OCI-LY7 (cell line): ENCODE data around the gene CAPN13. TPM values are rescaled to one million over a fixed set of nuclear protein-coding genes. Genes with fewer than 3 reads are reported as not detected.

Experiments used
- BruUV-seq: library from RNA; stranded (reverse); fragments of 400-500 nt; replicated peaks from 2 replicates; lab custom pipeline; 2021; lab: Mats Ljungman, UMichigan
- CTCF ChIA-PET: fragments of 300-600 bp; sonication (Branson Sonifier 250); formaldehyde crosslinking; loops from one replicate; lab custom pipeline; 2022; ENCODE audit warnings: antibody characterized with exemption; ENCODE audit not compliant: unreplicated experiment; lab: Charles Lee
- POLR2A ChIA-PET: fragments of 300-600 bp; sonication (Branson Sonifier 250); formaldehyde crosslinking; loops from one replicate; lab custom pipeline; 2022; ENCODE audit warnings: antibody characterized with exemption; lab: Charles Lee
- DNase-seq: peaks from one replicate; pipeline ENCODE4 v3.0.0-alpha.2; 2015; ENCODE audit warnings: low spot score
- H2AFZ ChIP-seq: fragments of 200-600 bp; sonication (generic), shearing (Covaris generic); 2 replicates; pipeline ENCODE4 v1.6.1; 2014; ENCODE audit warnings: mild to moderate bottlenecking, antibody characterized with exemption, low read length, moderate library complexity
- H3K27ac ChIP-seq: fragments of 200-600 bp; sonication (generic); 2 replicates; pipeline ENCODE4 v1.5.1; 2014; ENCODE audit warnings: mixed run types, low read depth, mild to moderate bottlenecking, moderate library complexity, low read length, inconsistent platforms; ENCODE audit not compliant: poor library complexity, severe bottlenecking
- H3K36me3 ChIP-seq: fragments of 200-600 bp; sonication (generic); 2 replicates; pipeline ENCODE4 v1.6.1; 2014; ENCODE audit warnings: mild to moderate bottlenecking, antibody characterized with exemption, low read length, moderate library complexity, mixed read lengths; ENCODE audit not compliant: insufficient read depth
- H3K4me1 ChIP-seq: fragments of 200-600 bp; sonication (generic); 2 replicates; pipeline ENCODE4 v1.5.1; 2014; ENCODE audit warnings: mild to moderate bottlenecking, low read length; ENCODE audit not compliant: insufficient read depth, poor library complexity, severe bottlenecking
- H3K4me2 ChIP-seq: fragments of 200-600 bp; sonication (generic); 2 replicates; pipeline ENCODE4 v1.6.1; 2014; ENCODE audit warnings: mild to moderate bottlenecking, low read length
- H3K4me3 ChIP-seq: fragments of 200-600 bp; sonication (generic); 2 replicates; pipeline ENCODE4 v1.5.1; 2014; ENCODE audit warnings: mild to moderate bottlenecking, low read depth, low read length; ENCODE audit not compliant: poor library complexity, severe bottlenecking
- H3K79me2 ChIP-seq: fragments of 200-600 bp; sonication (generic); 2 replicates; pipeline ENCODE4 v1.6.1; 2016; ENCODE audit warnings: low read depth, mild to moderate bottlenecking, low read length, moderate library complexity, mixed read lengths; ENCODE audit not compliant: insufficient read depth
- H3K9me2 ChIP-seq: fragments of 200-600 bp; sonication (generic); 2 replicates; pipeline ENCODE4 v1.6.1; 2016; ENCODE audit warnings: mild to moderate bottlenecking, low read length, mixed read lengths; ENCODE audit not compliant: insufficient read depth
- H3K9me3 ChIP-seq: fragments of 200-600 bp; sonication (generic); 2 replicates; pipeline ENCODE4 v1.6.1; 2014; ENCODE audit warnings: mild to moderate bottlenecking, mixed run types, low read length, mixed read lengths
- H4K20me1 ChIP-seq: fragments of 200-600 bp; sonication (generic); 2 replicates; pipeline ENCODE4 v1.6.1; 2014; ENCODE audit warnings: mild to moderate bottlenecking, antibody characterized with exemption, low read length, moderate library complexity, mixed read lengths; ENCODE audit not compliant: insufficient read depth
- CTCF ChIP-seq: fragments of 200-600 bp; sonication (generic); conservative IDR thresholded peaks from 2 replicates; pipeline ENCODE4 v1.5.1; 2014; ENCODE audit warnings: mild to moderate bottlenecking, antibody characterized with exemption, low read length, moderate library complexity, mixed read lengths
- EZH2phosphoT487 ChIP-seq: fragments of 200-600 bp; sonication (generic); IDR thresholded peaks from 2 replicates; pipeline ENCODE4 v1.6.1; 2018; ENCODE audit warnings: low read depth, borderline replicate concordance, mild to moderate bottlenecking, mixed run types, antibody characterized with exemption, low read length, moderate library complexity, mixed read lengths
- intact Hi-C: fragments of 100-400 bp; cut with micrococcal nuclease; formaldehyde crosslinking; loops from one replicate; pipeline ENCODE4 v1.10.0; 2022; ENCODE audit not compliant: unreplicated experiment
- total RNA-seq, 2 experiments: library from RNA; depleted of rRNA in 1 of 2; stranded (reverse); fragments of >200 nt in 1 of 2; shearing (Covaris generic) in 1 of 2; gene quantifications; 2 replicates each; pipeline ENCODE4 v1.2.3, GENCODE V29; 2014 to 2022

The CAPN13 gene
- total RNA-seq, 2 experiments from 2014 or later, result 0.13 TPM; not detected in 1

GRCh38 chr2:30705711-30706533 lies 101.3 kb downstream of the CAPN13 start:
- ChIA-PET POLR2A (interaction anchor here (0.9 to 1.0 kb wide), 2 partner anchors 10 to 542 kb away, joined by 3 read pairs; no protein-coding TSS in a partner anchor), CTCF (interaction anchor here (1.8 kb wide), 1 partner anchor 542 kb away, joined by 6 read pairs; no protein-coding TSS in a partner anchor)
- Histone ChIP-seq H2AFZ (no peak overlapping the region), H3K9me3 (peaks cover 24% of the 10 kb centered on the region; the same call in 1 of the 2 replicates), H3K9me2 (no peaks in the 10 kb centered on the region), H3K79me2 (no peaks in the 10 kb centered on the region), H3K4me3 (no peak overlapping the region), H4K20me1 (no peaks in the 10 kb centered on the region), H3K4me2 (no peak overlapping the region), H3K4me1 (no peaks in the 10 kb centered on the region), H3K36me3 (no peaks in the 10 kb centered on the region), H3K27ac (no peak overlapping the region)
- no TSS peak for BruUV-seq
- intact Hi-C loops, result loop anchor here (2.0 kb wide), 1 partner anchor 615 kb away; no protein-coding TSS in a partner anchor
- TF ChIP-seq CTCF (no peak), EZH2phosphoT487 (no peak)
- DNase-seq, result no peak

- H4K20me1 ChIP-seq, result no peaks in the 10 kb centered on the region
- TF ChIP-seq CTCF (no peak), EZH2phosphoT487 (no peak)
- no peaks in the 10 kb centered on the region for H3K79me2 ChIP-seq
- CTCF ChIA-PET, result no interaction called here
- BruUV-seq, result no TSS peak
- peaks cover 33% of the 10 kb centered on the region for H3K9me3 ChIP-seq
- H3K4me1 ChIP-seq, result no peaks in the 10 kb centered on the region
- no peaks in the 10 kb centered on the region for H3K9me2 ChIP-seq
- no peak for DNase-seq
- intact Hi-C loops, result no loop called here
- no peak overlapping the region for H2AFZ ChIP-seq
- H3K27ac ChIP-seq, result no peak overlapping the region
- POLR2A ChIA-PET, result interaction anchor here (1.0 kb wide), 1 partner anchor 9 kb away, joined by 3 read pairs; no protein-coding TSS in a partner anchor
- H3K36me3 ChIP-seq, result no peaks in the 10 kb centered on the region
- no peak overlapping the region for H3K4me3 ChIP-seq
- no peak overlapping the region for H3K4me2 ChIP-seq
These were observed 102.2 kb downstream of the CAPN13 start for GRCh38 chr2:30705056-30705455.
